Gastrocnemius medialis (tissue), 4 donors: ENCODE data around the gene PTPN22. TPM values are rescaled to one million over a fixed set of nuclear protein-coding genes. Genes with fewer than 3 reads are reported as not detected.

Experiments used
- ATAC-seq, 2 donors: fragments of 150-250 bp; one replicate each; pipeline ENCODE4 v1.9.1; 2016
- DNase-seq, 2 donors: peaks; one replicate each; pipeline ENCODE4 v3.0.0-alpha.2; 2019
- H3K27ac ChIP-seq, 4 donors: fragments of 200-600 bp; sonication (generic); 1 replicate in 1 of 4; 2 replicates in 3 of 4; pipeline ENCODE4 v1.5.1; 2016 to 2018; ENCODE audit warnings: mild to moderate bottlenecking in 2 of 4, moderate library complexity in 1 of 4
- H3K27me3 ChIP-seq, 3 donors: fragments of 200-600 bp; sonication (generic) in 2 of 3; 1 replicate in 1 of 3; 2 replicates in 2 of 3; pipeline versions ENCODE4 v1.5.1 to v1.6.0; 2016 to 2019; ENCODE audit warnings: mild to moderate bottlenecking in 1 of 3, moderate library complexity in 1 of 3
- H3K36me3 ChIP-seq, 2 donors: fragments of 200-600 bp; sonication (generic) in 1 of 2; one replicate each; pipeline ENCODE4 v1.5.1; 2017 to 2018
- H3K4me1 ChIP-seq, 2 donors: fragments of 200-600 bp; sonication (generic) in 1 of 2; one replicate each; pipeline ENCODE4 v1.5.1; 2016 to 2017; ENCODE audit warnings: mild to moderate bottlenecking in 2 of 2
- H3K4me3 ChIP-seq, 4 donors: fragments of 200-600 bp; sonication (generic) in 3 of 4; 1 replicate in 1 of 4; 2 replicates in 3 of 4; pipeline ENCODE4 v1.5.1; 2016 to 2019; ENCODE audit warnings: mild to moderate bottlenecking in 2 of 4
- H3K9me3 ChIP-seq, 3 donors: fragments of 200-600 bp; sonication (generic) in 2 of 3; 1 replicate in 1 of 3; 2 replicates in 2 of 3; pipeline ENCODE4 v1.5.1; 2016 to 2019
- CTCF ChIP-seq, 5 experiments: fragments of 450-650 bp in 3 of 5; fragments of 200-600 bp in 2 of 5; sonication (generic) in 2 of 5; IDR thresholded peaks in 4 of 5; conservative IDR thresholded peaks in 1 of 5; 1 replicate in 4 of 5; 2 replicates in 1 of 5; pipeline ENCODE4 v1.5.1; 2016 to 2019; ENCODE audit warnings: antibody characterized with exemption in 5 of 5, mild to moderate bottlenecking in 3 of 5, moderate library complexity in 3 of 5
- POLR2A ChIP-seq, 2 donors: fragments of 450-650 bp; IDR thresholded peaks; one replicate each; pipeline ENCODE4 v1.6.1; 2017; ENCODE audit warnings: antibody characterized with exemption in 2 of 2, mild to moderate bottlenecking in 2 of 2, moderate library complexity in 2 of 2
- in situ Hi-C, 4 donors: fragments of 200-750 bp; cut with MboI; loops; one replicate each; pipeline versions ENCODE4 v1.15.0 to v1.8.0; 2017; ENCODE audit warnings: low sequenced_read_pairs in 4 of 4
- intact Hi-C: fragments of 100-400 bp; cut with DNase I; formaldehyde crosslinking; loops from one replicate; pipeline ENCODE4 v1.15.1; 2023; ENCODE audit warnings: low total_unique reads
- total RNA-seq, 4 donors: library from RNA; depleted of rRNA; stranded (reverse); fragments of >200 nt; gene quantifications; one replicate each; pipeline versions ENCODE4 v1.1.0 to v1.2.3, GENCODE V29; 2016

Gene PTPN22
- total RNA-seq, 4 donors from 2014 or later = 0.10 to 1.7 (median 0.63) TPM

- Histone ChIP-seq H3K9me3 (no peaks in the 10 kb centered on the region), H3K27ac (peak within 1 kb of the TSS; percentile 90 to 91 (median 90)), H3K36me3 (peaks cover 0 to 38% of the 10 kb centered on the region in 2 donors), H3K27me3 (no peaks in the 10 kb centered on the region), H3K4me1 (peaks cover 20 to 22% of the 10 kb centered on the region in 2 donors), H3K4me3 (peak within 1 kb of the TSS; percentile 79 to 93 (median 84))
- intact Hi-C loops = loop anchor here (1.0 to 5.0 kb wide), 6 partner anchors 24 to 767 kb away; partner anchors contain the start of genes DENND2C, HIPK1, PHTF1 and RSBN1
- DNase-seq (peak; percentile 99), ATAC-seq (peak; percentile 95 to 97)
- in situ Hi-C loops = loop anchor here (5.0 to 25.0 kb wide), 5 partner anchors 70 to 1293 kb away; partner anchors contain the start of genes CAPZA1 (in 1 of the 4), MAGI3 (in 1 of the 4), RSBN1 (in 1 of the 4) and ST7L (in 1 of the 4)
- TF ChIP-seq POLR2A (IDR thresholded peaks at IDR 0.05) (peak; percentile 65 to 71), CTCF (IDR thresholded peaks at IDR 0.05 in 4 of 5, conservative IDR thresholded peaks at IDR 0.05 in 1 of 5) (peak; percentile 50 to 83 (median 78))
These were observed 33.3 kb upstream of the PTPN22 start, which contains the start of the genes AP4B1 and DCLRE1B for GRCh38 chr1:113904674-113905434. AP4B1 (minus strand) TSS chr1:113904799; CDS start chr1:113904717, 82 bp downstream. DCLRE1B (plus strand) TSS chr1:113905326; CDS start chr1:113905587, 261 bp downstream.

- peaks cover 0 to 43% of the 10 kb centered on the region in 2 donors for H3K36me3 ChIP-seq
- no peaks in the 10 kb centered on the region for H3K27me3 ChIP-seq
- no peak for TF ChIP-seq POLR2A (IDR thresholded peaks at IDR 0.05)
- peak overlapping the region; percentile 90 to 91 (median 90) for H3K27ac ChIP-seq
- H3K4me3 ChIP-seq = peak overlapping the region; percentile 79 to 88 (median 80)
- intact Hi-C loops = loop anchor here (2.0 to 5.0 kb wide), 3 partner anchors 43 to 768 kb away; partner anchors contain the start of genes DENND2C and PHTF1
- no peaks in the 10 kb centered on the region for H3K9me3 ChIP-seq
- DNase-seq (no peak), ATAC-seq (peak in 1 of 2 donors; percentile 64)
- in situ Hi-C loops = loop anchor here (5.0 to 25.0 kb wide), 5 partner anchors 69 to 1292 kb away; partner anchors contain the start of genes CAPZA1 (in 1 of the 4), MAGI3 (in 1 of the 4), RSBN1 (in 1 of the 4) and ST7L (in 1 of the 4)
- H3K4me1 ChIP-seq = peaks cover 20 to 22% of the 10 kb centered on the region in 2 donors
These were observed 32.8 kb upstream of the PTPN22 start for GRCh38 chr1:113904293-113904673.

- no peak for ATAC-seq
- H3K36me3 ChIP-seq = peaks cover 0 to 46% of the 10 kb centered on the region in 2 donors
- H3K27me3 ChIP-seq = no peaks in the 10 kb centered on the region
- H3K4me1 ChIP-seq = peaks cover 20 to 22% of the 10 kb centered on the region in 2 donors
- no peaks in the 10 kb centered on the region for H3K9me3 ChIP-seq
- peak overlapping the region; percentile 90 to 91 (median 90) for H3K27ac ChIP-seq
- in situ Hi-C loops (loop anchor here (5.0 to 25.0 kb wide), 5 partner anchors 69 to 1291 kb away; partner anchors contain the start of genes CAPZA1 (in 1 of the 4), MAGI3 (in 1 of the 4), RSBN1 (in 1 of the 4) and ST7L (in 1 of the 4)), intact Hi-C loops (loop anchor here (2.0 to 5.0 kb wide), 3 partner anchors 43 to 769 kb away; partner anchors contain the start of genes DENND2C and PHTF1)
- H3K4me3 ChIP-seq = peak overlapping the region; percentile 79 to 88 (median 80)
- DNase-seq = no peak
- TF ChIP-seq CTCF (IDR thresholded peaks at IDR 0.05 in 4 of 5, conservative IDR thresholded peaks at IDR 0.05 in 1 of 5) (no peak), POLR2A (IDR thresholded peaks at IDR 0.05) (no peak)
These were observed 32.2 kb upstream of the PTPN22 start for GRCh38 chr1:113903501-113904292.

- Histone ChIP-seq H3K4me3 (no peak overlapping the region), H3K4me1 (peaks cover 18 to 21% of the 10 kb centered on the region in 2 donors), H3K36me3 (peaks cover 0 to 60% of the 10 kb centered on the region in 2 donors), H3K27ac (no peak overlapping the region), H3K27me3 (no peaks in the 10 kb centered on the region), H3K9me3 (no peaks in the 10 kb centered on the region)
- DNase-seq (no peak), ATAC-seq (no peak)
- in situ Hi-C loops (loop anchor here (5.0 to 25.0 kb wide), 5 partner anchors 66 to 1289 kb away; partner anchors contain the start of genes CAPZA1 (in 1 of the 4), MAGI3 (in 1 of the 4), RSBN1 (in 1 of the 4) and ST7L (in 1 of the 4)), intact Hi-C loops (loop anchor here (5.0 kb wide), 1 partner anchor 771 kb away; the partner anchor contains the start of gene DENND2C)
- TF ChIP-seq CTCF (IDR thresholded peaks at IDR 0.05 in 4 of 5, conservative IDR thresholded peaks at IDR 0.05 in 1 of 5) = no peak
- TF ChIP-seq POLR2A (IDR thresholded peaks at IDR 0.05) = no peak
These were observed 29.7 kb upstream of the PTPN22 start for GRCh38 chr1:113901191-113901590.
